B cell (primary cell): Measurements from ENCODE around the gene ARHGAP12.

Experiments
- EZH2 ChIP-seq: IDR thresholded peaks from 2 replicates; pipeline ENCODE4 v1.6.1; 2012; ENCODE audit warnings: borderline replicate concordance, low read depth, mild to moderate bottlenecking, moderate library complexity, low read length; ENCODE audit not compliant: insufficient read depth, poor library complexity, severe bottlenecking
- TF ChIP-seq, protein P1 (sequence below): fragments of 200-600 bp; IDR thresholded peaks from one replicate; pipeline ENCODE4 v1.8.0; 2022; ENCODE audit warnings: antibody characterized with exemption, mild to moderate bottlenecking

DNA sequence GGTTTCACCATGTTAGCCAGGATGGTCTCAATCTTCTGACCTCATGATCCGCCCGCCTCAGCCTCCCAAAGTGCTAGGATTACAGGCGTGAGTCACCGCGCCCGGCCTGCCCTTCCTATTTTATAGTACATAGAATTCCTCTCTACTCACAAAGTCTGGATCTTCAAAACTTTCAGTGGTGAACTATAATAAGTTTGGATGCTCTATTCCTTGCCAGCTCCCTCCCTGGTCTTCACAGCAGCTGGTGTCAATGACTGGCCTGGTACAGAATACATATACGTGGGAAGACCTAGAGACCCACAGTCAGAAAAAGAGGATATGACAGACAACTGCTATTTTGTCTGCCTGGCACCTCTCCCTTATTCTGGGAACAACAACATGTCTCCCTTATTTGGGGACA lies 40.8 kb downstream of the ARHGAP12 start:
- TF ChIP-seq, protein P1, sequence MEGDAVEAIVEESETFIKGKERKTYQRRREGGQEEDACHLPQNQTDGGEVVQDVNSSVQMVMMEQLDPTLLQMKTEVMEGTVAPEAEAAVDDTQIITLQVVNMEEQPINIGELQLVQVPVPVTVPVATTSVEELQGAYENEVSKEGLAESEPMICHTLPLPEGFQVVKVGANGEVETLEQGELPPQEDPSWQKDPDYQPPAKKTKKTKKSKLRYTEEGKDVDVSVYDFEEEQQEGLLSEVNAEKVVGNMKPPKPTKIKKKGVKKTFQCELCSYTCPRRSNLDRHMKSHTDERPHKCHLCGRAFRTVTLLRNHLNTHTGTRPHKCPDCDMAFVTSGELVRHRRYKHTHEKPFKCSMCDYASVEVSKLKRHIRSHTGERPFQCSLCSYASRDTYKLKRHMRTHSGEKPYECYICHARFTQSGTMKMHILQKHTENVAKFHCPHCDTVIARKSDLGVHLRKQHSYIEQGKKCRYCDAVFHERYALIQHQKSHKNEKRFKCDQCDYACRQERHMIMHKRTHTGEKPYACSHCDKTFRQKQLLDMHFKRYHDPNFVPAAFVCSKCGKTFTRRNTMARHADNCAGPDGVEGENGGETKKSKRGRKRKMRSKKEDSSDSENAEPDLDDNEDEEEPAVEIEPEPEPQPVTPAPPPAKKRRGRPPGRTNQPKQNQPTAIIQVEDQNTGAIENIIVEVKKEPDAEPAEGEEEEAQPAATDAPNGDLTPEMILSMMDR, result no peak
- no peak for TF ChIP-seq EZH2
